Measurements from ENCODE around the gene PTRH2.

DNA sequence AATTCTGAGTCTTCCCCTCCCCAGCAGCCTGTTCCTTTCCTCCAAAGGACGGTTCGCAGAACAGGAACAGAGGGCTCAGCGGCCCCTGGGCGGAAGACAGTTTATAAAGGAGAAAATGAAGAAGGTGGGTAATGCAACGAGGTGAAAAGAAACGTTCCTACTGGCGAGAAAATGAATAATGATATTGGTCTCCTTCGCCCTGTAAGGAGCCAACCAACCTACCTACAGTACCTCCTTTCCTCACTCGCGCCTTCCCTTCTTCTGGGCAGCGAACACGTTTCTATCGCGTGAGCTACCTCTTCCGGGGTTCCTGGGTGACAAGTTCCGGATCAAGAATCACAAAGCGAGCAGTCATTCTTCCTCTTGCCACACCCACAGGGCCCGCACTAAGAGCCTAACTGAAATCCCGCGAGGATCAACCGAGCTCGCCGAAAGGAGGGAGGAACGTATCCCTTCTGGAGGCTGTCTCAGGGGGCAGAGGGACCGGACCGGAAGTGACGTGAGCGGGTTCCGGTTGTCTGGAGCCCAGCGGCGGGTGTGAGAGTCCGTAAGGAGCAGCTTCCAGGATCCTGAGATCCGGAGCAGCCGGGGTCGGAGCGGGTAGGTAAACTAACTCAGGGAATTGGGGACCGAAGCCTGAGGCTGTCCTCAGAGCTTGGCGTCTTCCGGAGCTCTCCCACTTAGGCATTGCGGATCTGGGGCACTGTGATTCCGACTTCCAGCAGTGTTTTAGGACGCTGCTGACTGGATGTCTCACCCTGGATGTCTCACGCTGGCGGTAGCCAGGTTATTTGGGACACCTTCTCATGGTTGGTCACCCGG is at the start of gene PTRH2, which contains the start of gene VMP1:
- TF ChIP-seq, protein P1, sequence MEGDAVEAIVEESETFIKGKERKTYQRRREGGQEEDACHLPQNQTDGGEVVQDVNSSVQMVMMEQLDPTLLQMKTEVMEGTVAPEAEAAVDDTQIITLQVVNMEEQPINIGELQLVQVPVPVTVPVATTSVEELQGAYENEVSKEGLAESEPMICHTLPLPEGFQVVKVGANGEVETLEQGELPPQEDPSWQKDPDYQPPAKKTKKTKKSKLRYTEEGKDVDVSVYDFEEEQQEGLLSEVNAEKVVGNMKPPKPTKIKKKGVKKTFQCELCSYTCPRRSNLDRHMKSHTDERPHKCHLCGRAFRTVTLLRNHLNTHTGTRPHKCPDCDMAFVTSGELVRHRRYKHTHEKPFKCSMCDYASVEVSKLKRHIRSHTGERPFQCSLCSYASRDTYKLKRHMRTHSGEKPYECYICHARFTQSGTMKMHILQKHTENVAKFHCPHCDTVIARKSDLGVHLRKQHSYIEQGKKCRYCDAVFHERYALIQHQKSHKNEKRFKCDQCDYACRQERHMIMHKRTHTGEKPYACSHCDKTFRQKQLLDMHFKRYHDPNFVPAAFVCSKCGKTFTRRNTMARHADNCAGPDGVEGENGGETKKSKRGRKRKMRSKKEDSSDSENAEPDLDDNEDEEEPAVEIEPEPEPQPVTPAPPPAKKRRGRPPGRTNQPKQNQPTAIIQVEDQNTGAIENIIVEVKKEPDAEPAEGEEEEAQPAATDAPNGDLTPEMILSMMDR (IDR thresholded peaks at IDR 0.05) = peak in 2 of 7 experiments; percentile 4 to 7
- peak; percentile 36 to 92 (median 90) for TF ChIP-seq POLR2A (IDR thresholded peaks at IDR 0.05)
